Brain microvascular endothelial cell (primary cell): Measurements from ENCODE around the gene PPFIA4.

Experiments used
- DNase-seq: peaks from one replicate; pipeline ENCODE4 v3.0.0-alpha.2; 2020
- H3K27ac ChIP-seq: fragments of 250-450 bp; sonication (Bioruptor Pico); 2 replicates; pipeline ENCODE4 v1.5.1; 2020; ENCODE audit warnings: mild to moderate bottlenecking, moderate library complexity
- H3K27me3 ChIP-seq: fragments of 250-450 bp; sonication (Bioruptor Pico); replicated peaks from 2 replicates; pipeline ENCODE4 v1.5.1; 2020; ENCODE audit warnings: mild to moderate bottlenecking
- H3K36me3 ChIP-seq: fragments of 250-450 bp; sonication (Bioruptor Pico); replicated peaks from 2 replicates; pipeline ENCODE4 v1.5.1; 2020; ENCODE audit warnings: mild to moderate bottlenecking
- H3K4me3 ChIP-seq: 2 replicates; pipeline ENCODE4 v1.5.1; 2011; ENCODE audit warnings: low read depth, mild to moderate bottlenecking, control low read depth, low read length, moderate library complexity
- in situ Hi-C: cut with HindIII; loops from 2 replicates; pipeline ENCODE4 v1.10.0; 2017; ENCODE audit warnings: low sequenced_read_pairs, low pct_ligation_motif_present
- TF ChIP-seq, protein P1 (sequence below): IDR thresholded peaks from 2 replicates; pipeline ENCODE4 v1.5.1; 2011; ENCODE audit warnings: low read depth, mild to moderate bottlenecking, moderate library complexity, low read length, control low read depth, inconsistent platforms; ENCODE audit errors: missing control alignments

PPFIA4 gene

DNA sequence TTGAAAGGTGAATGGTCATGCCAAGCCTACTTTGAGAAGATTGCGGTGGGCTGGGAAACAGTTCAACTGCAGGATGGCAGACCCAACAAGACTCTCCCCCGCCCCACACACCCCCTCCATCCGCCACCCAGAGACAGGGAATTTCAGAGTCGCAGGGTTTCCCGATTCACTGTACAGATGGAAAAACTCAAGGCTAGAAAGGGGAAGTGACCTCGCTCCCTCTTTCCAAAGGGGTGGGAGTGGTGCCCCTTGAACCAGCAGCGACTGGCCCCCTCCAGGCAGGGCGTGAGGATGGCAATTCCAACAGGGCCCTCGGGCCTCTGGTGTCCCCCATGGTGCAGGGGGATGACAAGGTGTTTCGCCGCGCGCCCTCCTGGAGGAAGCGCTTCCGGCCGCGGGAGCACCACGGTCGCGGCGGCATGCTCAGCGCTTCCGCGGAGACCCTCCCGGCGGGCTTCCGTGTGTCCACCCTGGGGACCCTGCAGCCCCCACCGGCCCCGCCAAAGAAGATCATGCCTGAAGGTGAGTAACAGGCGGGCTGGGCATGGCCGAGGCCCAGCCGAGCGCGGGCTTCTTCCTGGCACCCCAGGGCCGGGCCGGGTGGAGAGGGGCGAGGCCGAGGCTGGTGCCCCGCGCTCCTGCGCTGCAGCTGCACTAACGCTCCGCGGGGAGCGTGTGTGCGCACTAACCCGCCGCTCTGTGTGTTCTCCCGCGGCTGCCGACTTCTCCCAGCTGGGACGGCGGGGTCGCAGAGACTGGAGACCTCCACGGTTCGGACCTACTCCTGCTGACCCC is 49.1 kb downstream of the PPFIA4 start:
- no peaks in the 10 kb centered on the region for H3K36me3 ChIP-seq
- H3K4me3 ChIP-seq, result no peak overlapping the region
- in situ Hi-C loops, result no loop called here
- TF ChIP-seq, protein P1, sequence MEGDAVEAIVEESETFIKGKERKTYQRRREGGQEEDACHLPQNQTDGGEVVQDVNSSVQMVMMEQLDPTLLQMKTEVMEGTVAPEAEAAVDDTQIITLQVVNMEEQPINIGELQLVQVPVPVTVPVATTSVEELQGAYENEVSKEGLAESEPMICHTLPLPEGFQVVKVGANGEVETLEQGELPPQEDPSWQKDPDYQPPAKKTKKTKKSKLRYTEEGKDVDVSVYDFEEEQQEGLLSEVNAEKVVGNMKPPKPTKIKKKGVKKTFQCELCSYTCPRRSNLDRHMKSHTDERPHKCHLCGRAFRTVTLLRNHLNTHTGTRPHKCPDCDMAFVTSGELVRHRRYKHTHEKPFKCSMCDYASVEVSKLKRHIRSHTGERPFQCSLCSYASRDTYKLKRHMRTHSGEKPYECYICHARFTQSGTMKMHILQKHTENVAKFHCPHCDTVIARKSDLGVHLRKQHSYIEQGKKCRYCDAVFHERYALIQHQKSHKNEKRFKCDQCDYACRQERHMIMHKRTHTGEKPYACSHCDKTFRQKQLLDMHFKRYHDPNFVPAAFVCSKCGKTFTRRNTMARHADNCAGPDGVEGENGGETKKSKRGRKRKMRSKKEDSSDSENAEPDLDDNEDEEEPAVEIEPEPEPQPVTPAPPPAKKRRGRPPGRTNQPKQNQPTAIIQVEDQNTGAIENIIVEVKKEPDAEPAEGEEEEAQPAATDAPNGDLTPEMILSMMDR, result no peak
- H3K27ac ChIP-seq, result no peak overlapping the region
- peaks cover 38% of the 10 kb centered on the region for H3K27me3 ChIP-seq
- DNase-seq, result no peak

DNA sequence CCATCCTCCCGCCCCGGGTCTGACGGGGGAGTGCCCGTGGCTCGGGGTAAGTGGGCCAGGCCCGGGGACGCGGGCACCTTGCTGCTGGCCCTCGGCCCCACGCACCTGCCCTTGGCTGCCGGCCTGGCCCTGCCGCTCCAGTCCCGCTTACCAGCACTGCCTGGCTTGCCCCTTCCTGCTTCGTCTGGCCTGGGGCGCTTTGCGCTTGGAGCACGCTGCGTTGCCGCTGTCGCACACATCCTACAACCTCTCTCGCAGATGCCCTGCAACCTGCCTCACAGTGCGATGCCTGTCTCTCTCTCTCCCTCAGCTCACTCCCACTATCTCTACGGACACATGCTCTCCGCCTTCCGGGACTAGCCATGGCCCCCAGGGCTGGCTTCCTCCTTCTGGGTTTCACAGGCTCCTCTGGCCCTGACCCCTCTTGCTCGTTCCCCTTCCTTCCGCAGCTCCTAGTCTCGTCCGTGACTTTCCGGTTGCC is 49.8 kb downstream of the PPFIA4 start:
- H3K36me3 ChIP-seq, result no peaks in the 10 kb centered on the region
- TF ChIP-seq, protein P1, result no peak
- in situ Hi-C loops, result no loop called here
- no peak for DNase-seq
- H3K27me3 ChIP-seq, result peaks cover 39% of the 10 kb centered on the region
- H3K27ac ChIP-seq, result no peak overlapping the region
- H3K4me3 ChIP-seq, result no peak overlapping the region

DNA sequence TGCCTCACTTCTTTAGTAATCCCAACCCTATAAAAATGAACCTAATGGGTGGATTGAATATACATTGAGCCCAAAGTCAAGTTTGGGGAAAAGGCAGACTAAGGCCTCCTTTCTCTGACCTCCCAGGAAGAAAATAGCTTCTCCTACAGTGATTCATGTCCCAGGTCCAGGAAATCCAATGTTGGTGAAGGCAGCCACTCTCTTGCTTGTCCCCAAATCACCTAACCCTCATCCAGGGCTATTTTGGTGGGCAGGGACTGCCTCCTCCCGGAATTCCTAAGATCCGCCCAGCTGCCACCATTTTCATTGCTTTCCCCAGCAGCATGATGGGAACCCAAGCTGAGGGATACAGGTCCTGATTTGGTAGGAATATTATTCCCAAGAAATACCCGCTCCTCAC is 51.1 kb downstream of the PPFIA4 start:
- no peak for DNase-seq
- H3K4me3 ChIP-seq, result no peak overlapping the region
- in situ Hi-C loops, result no loop called here
- H3K36me3 ChIP-seq, result no peaks in the 10 kb centered on the region
- H3K27ac ChIP-seq, result no peak overlapping the region
- TF ChIP-seq, protein P1, result no peak
- H3K27me3 ChIP-seq, result peaks cover 47% of the 10 kb centered on the region

DNA sequence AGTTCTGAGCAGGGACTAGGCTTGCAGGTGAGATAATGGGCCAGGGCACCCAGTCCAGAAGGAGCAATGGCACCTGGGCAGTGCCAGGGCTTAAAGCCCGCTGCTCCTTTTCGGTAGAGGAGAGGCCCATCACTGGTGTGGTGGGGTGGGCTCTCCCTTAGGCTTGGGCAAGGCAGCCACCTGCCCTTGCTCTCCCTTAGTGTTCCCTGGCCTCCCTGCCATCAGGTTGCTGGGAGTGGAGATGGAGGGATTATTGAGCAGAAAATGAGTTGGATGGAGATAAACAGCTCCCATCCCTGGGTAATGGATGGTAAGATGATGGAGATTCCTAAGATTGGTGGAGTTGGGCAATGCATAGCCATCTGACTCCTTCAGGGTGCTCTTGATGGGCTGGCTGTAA is 51.7 kb downstream of the PPFIA4 start:
- H3K27me3 ChIP-seq, result peaks cover 47% of the 10 kb centered on the region
- H3K36me3 ChIP-seq, result no peaks in the 10 kb centered on the region
- H3K4me3 ChIP-seq, result no peak overlapping the region
- no peak for DNase-seq
- no peak overlapping the region for H3K27ac ChIP-seq
- TF ChIP-seq, protein P1, result no peak
- in situ Hi-C loops, result no loop called here

DNA sequence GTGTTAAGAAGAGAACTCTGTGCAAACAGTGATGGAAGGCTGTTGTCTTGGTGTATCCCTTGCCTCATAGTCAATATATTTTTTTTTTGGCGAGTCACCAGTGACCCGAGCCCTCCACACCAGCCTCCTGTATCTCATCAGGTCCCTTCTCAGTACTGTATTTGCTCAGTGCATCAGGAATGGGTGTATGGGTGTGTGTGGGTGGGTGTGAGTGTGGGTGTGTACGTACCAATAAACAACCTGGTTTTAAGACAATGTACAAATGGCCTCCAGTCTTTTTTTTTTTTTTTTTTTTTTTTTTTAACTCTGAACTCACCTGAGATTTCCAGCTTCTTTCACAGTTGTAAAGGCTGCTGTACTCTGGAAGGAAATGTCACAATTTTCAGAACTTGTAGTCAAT is 52.2 kb downstream of the PPFIA4 start:
- no peak for DNase-seq
- TF ChIP-seq, protein P1, result no peak
- Histone ChIP-seq H3K27ac (no peak overlapping the region), H3K4me3 (no peak overlapping the region), H3K27me3 (peaks cover 45% of the 10 kb centered on the region), H3K36me3 (no peaks in the 10 kb centered on the region)
- in situ Hi-C loops, result no loop called here
